ENCODE data around the gene DEPDC5.

Gene DEPDC5

DNA sequence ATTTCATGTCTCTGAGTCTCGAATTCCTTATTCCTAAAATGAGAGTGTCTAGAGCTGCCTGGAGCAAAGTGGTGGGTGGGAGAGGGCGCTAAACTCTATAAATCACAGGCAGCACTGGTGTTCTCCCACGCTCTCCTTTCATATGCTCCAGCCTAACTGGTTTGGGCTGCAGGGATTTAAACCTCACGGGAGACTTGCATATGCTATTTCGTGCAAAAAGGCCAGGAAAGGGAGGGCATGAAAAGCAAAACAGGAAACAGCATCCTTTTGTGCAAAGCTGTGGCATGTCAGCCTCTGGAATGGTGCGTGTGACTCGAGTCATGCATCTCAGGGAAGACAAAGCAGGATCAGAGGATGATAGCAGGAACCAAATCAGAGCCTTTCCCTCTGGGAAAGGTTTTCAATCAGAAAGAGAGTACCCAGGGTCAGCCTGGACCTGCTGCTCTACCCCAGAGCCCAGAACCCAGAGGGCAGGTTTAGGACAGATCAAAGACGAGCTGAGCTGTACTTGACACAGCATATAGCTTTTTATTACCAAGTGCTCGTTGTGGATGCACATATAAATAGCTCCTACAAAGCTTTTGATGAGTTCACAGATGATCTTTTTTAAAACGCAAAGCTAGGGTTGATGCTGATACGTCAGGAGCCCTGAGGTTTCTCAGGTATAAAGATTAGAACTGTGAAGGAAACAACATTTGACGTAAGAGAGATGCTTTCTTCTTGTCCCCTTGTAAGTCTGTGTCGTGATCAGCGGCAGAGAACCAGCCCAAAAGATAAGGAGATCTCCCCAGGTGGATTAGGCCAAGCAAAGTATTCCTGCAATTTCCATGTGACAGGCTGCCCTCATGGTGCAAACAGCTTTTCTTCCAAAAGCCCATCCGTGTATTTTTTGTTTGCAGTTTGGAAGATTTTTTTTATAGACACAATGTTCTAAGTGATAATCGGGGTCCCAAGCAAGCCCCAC is 144.3 kb downstream of the DEPDC5 start:
- DNase-seq, result no peak

DNA sequence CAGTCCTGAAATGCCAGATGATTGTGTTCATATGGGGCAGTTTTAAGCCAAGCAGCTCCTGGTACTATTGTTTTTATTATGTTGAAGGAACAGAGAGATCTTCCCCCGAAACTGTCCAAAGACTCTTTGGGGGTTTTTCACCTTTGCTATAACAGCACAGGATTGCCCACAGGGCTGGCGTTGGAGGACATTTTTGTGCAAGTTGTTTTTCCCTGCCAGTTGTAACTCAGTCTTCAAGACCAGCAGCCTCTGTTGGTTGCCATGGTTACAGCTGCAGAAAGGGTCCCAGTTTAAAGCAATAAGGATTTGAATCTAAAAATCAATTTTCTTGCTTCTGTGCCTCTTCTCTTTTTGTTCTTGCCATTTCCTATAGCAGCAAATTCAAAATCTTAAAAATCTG is 145.1 kb downstream of the DEPDC5 start:
- DNase-seq, result no peak

DNA sequence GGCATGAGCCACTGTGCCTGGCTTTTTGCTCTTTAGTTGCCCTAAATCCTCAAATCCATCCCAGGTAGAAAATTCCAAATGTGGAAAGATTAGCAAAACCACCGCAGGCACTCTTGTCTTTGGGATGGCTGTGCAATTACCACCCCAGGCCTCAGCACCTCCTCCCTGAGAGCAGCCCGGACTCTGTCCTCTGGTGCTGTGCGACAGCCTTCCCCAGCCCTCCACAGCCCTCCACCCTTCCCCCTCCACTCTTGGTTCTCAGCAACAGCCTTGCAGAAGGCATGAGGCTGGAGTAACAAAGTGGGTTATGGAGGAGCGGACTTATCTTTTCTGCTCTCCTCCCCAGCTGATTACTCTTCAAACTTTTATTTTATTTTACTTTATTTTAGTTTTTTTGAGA is 145.8 kb downstream of the DEPDC5 start:
- DNase-seq, result no peak

DNA sequence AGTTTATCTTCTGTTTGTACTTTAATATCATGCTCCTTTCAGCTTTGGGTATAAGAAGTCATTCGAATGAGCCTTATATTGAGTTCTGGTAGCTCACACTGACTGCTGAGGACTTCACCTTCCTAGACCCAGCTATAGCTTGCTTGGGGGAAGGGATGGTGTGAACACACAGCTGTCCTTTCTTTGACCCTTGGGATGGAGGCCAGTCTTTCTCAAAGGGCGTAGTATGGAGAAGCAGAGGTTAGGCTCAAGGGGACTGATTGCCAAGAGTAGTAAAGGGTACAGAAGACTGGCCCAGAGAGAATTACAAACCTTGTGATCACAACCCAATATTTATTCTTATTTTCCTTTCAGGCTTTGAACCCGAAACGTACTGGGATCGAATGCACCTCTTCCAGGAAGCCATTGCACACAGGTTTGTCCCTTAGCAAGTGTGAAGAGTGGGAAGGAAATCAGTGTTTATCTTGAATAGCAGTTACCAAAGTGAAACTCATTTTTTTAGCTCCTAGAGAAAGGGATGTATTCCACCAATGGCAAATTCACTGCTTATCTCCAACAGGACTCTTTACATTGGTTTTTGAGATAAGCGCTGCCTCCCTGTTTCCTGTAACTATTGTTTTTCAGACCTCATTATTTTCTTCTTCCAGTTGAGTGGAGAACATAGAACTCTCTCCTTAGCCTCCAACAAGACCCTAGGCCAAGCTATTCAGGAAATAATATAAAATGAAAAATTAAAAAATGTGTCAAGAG is 147.7 kb downstream of the DEPDC5 start:
- DNase-seq, result no peak

DNA sequence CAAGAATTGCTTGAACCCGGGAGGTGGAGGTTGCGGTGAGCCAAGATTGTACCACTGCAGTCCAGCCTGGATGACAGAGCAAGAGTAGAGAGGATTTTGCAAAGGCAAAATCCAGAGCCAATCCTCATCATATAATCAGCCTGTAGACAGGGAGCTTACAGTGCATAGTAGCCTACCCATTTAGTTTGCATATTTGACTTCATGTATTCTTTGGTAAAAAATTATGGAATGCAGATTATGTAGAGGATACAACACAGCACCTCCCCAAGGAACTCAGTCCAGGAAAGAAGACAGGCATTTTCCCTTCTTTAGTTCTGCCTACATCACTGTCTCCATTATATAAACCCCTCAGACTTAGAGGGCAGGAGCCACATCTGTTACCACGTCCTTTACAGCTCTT is 150.8 kb downstream of the DEPDC5 start:
- no peak for DNase-seq

DNA sequence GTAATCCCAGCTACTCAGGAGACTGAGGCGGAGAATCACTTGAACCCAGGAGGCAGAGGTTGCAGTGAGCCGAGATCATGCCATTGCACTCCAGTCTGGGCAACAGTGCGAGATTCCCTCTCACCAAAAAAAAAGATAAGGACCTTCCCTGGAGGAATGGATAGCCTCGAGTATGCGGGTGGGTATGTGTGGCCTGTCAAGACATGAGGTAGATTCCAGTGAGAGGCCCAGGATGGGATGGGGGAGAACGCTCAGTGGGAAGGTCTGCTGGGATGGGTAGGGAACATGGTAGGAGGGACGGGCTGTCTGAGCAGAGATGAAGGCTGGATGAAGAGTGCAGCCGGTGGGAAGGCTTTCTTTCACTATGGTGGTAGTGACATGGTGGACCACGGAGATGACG is 151.5 kb downstream of the DEPDC5 start:
- no peak for DNase-seq

DNA sequence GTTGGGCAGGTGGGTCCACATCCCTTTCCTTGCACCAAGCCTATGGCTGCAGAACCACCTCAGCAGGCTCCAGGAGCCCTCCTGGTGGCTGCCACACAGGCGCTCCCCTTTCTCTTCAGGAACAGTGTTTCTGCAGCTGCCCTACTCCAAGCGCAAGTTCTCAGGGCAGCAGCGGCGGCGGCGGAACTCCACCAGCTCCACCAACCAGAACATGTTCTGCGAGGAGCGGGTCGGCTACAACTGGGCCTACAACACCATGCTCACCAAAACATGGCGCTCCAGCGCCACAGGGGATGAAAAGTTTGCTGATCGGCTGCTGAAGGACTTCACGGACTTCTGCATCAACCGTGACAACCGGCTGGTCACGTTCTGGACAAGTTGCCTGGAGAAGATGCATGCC is 152.3 kb downstream of the DEPDC5 start:
- no peak for DNase-seq

DNA sequence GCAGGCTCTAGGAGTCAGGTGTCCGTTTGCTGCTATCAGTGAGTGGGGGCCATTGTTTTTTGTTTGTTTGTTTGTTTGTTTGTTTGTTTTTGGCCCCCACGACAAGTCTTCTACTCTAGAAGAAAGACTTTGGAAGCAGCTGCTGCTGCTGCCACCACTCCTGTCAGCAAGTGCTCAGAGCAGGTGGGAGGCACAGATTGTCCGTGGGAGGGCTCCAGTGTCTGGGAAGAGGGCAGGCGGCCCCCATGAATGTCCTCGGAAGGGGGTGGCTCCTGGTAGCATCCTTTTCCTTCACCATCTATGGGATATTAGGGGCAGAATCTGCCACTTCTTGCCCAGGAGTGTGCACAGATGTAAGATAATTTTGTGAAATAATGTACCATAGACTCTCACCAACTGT is 152.8 kb downstream of the DEPDC5 start:
- DNase-seq, result no peak

DNA sequence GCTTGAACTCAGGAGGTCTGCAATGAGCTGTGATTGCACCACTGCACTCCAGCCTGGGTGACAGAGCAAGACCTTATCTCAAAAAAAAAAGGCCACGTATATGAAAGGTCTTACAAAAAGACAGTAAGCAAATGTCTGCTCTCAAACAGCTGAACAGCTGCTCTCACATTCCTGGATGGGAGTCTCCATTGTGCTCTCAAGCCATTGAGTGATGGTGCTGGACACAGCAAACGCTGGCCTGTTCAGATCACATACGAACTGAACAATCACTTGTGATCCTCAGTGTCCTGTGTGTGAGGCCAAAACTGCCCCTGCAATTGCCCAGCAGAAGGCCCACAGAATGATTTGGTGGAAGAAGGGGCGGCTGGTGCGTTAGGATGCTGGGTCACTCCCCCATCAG is 156.2 kb downstream of the DEPDC5 start:
- DNase-seq, result no peak

- no peak for DNase-seq
Observed at GRCh38 chr22:31911565-31912406, 158.0 kb downstream of the DEPDC5 start.

- DNase-seq, result no peak
Observed at GRCh38 chr22:31912407-31912743, 158.6 kb downstream of the DEPDC5 start.

GRCh38 chr22:31915586-31915985 is 161.8 kb downstream of the DEPDC5 start:
- no peak for DNase-seq

DNA sequence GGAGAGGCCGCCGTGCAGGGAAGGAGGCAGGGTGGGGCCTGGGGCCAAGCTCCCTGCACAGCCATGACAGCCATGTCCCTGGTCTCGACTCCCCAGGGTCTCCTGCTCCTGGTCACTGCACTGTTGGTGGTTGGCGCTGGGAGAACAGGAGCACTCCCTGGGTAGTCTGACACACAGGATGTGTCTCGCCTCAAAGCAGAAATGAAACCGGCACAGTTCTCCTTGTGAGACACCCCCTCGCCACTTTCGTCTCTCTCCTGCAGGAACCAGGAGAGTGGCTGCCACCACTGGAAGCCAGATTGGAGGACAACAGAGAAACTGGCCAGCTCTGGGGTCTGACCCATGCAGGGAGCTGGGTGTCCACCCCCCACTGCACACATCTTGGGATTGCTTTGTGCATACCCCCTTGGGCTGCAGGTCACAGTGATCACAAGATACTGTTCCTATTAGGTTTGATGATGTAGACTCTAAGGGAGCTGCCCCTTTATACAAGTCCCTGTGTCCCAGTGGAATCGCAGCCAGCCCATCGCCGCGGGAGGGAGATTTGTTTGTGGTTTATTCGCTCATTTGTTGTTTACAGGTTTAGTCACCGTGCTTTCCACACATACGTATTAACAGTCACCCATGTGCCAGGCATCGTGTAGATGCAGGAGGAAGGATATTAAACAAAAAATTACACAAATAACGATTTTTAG is 163.6 kb downstream of the DEPDC5 start:
- DNase-seq, result no peak

- DNase-seq, result no peak
Observed at GRCh38 chr22:31919730-31920129, 165.9 kb downstream of the DEPDC5 start.

GRCh38 chr22:31920306-31920705 is 166.5 kb downstream of the DEPDC5 start:
- no peak for DNase-seq

DNA sequence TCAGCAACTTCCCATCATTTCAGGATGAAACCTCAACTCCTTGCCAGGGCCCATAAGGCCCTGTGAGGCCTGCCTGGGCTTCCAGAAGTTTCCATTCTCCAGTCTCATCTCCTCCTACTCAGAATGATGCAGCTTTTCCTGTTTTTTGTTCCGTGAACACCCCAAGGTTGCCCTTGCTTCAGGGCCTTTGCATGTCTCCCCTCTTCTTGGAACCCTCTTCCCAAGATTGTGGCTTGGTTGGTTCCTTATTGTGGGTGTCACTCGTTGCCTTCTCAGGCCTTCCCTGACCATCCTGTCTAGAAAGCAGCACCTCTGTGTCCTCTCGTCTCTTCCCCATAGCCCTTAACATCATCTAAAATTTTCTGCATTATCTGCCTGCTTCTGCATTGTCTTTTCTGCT is 167.3 kb downstream of the DEPDC5 start:
- no peak for DNase-seq

DNA sequence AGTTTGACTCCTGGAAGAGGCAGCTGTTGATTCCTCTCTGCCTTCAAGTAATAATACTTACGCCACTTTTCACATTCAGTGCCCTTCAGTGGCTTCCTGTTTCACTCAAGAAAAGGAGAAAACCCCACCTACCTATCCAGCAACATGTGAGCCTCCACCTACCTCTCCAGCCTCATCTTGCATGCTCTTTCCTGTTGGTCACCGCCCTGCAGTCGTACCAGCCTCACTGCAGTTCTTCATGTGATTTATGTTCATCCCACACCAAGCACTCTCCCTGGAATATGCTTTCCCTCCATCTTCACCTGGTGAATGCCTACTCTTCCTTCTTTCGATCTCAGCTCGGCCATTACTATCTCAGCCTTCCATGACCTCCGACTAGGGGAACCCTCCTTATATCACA is 168.7 kb downstream of the DEPDC5 start:
- no peak for DNase-seq

DNA sequence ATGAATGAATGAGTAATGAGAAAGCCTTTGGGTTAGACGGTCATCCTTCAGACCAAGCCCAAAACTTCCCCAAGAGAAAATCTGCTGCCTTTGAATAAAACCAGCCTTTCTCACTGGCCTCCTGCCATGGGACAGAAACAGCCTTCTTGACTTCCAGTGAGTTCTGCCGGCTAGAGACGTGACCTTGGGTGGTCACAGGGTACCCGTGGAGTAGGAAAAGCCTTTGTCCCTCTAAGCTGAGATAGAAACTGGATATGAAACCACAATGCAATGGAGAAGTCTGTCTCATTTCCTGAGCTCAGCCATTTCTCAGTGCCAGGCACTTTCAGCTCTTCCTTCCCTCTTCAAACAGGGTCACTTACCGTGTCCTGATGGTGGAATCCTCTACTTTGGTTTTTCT is 169.3 kb downstream of the DEPDC5 start:
- peak; percentile 60 for DNase-seq

- DNase-seq, result no peak
Observed at GRCh38 chr22:31923747-31924146, 169.9 kb downstream of the DEPDC5 start.

- no peak for DNase-seq
Observed at GRCh38 chr22:31925056-31925455, 171.2 kb downstream of the DEPDC5 start.

DNA sequence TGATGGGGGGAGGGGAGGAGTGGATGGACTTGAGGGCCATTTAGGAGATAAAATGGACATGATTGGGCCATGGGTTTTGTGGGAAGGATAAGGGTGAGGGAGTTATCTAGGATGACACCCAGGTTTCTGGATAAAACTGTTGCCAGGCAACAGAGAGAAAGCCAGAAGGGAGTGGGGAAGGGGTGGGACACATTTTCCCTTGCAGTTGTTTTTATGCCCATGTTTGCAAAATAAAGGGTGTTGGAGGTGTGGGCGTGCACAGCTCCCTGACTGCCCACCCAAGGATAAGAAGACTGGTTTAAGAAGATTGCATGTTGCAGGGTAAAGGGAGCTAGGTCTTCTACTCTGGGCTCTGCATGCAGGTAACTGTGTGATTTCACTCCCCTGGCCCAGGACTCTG is 172.2 kb downstream of the DEPDC5 start:
- no peak for DNase-seq

DNA sequence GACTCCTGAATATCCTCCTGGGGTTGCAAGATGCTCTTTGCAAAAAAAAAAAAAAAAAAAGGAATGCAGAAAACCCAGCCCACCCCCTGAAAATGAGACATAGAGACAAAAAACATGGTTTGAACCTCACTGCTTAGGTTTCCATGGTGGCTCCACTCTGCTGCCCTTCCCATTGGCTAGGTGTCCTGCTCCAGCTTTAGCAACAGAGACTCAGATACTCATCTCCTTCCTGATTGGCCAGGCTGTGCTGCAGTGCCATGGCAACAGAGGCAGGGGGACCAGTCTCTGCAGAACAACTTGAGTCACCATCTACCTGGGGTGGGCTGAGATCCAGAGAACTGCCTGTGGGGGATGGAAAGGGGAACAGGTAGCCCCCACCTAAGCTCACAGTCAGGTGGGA is 173.2 kb downstream of the DEPDC5 start:
- no peak for DNase-seq

DNA sequence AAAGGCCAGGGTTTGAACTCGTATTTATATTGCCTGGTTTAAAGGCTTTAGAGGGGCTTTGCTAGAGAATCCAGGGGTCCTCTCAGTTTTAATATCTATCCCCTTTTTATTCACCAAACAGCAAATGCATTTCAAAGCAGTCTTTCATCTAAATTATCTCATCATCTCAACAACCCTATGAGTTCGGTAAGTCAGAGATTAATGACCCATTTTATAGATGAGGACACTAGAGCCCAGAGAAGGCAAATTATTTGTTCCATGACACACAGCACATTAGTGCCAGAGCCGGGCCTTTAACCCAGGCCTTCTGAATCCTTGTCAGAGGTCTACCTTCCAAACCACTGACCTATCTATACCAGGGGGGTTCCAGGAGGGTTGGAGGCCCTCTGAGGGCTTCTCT is 173.7 kb downstream of the DEPDC5 start:
- DNase-seq, result no peak
